ENCODE data around the gene DSP. TPM values are rescaled to one million over a fixed set of nuclear protein-coding genes. Genes with fewer than 3 reads are reported as not detected.

The DSP gene
- total and polyA plus RNA-seq, 10 of the 15 experiments (the other 5 are each of a cell fraction or from before 2014, with no cell fraction given): under 0.01 to 0.36 (median 0.04) TPM; not detected in 4

GRCh38 chr6:7513529-7513928, 27.9 kb upstream of the DSP start (continued):
- TF ChIP-seq NKRF (conservative IDR thresholded peaks at IDR 0.05): no peak
- no peak for TF ChIP-seq SIX5 (IDR thresholded peaks at IDR 0.05; ENCODE audit: low read depth, low read length, severe bottlenecking)
- TF ChIP-seq RAD21 (IDR thresholded peaks at IDR 0.05; ENCODE audit: insufficient read depth, low read depth, low read length): no peak
- no peak for TF ChIP-seq TCF12 (IDR thresholded peaks at IDR 0.05; ENCODE audit: low read depth, low read length)

- Histone ChIP-seq H3K79me2 (ENCODE audit: control insufficient read depth, insufficient read depth, low read length) (no peaks in the 10 kb centered on the region), H3K36me3 (ENCODE audit: control insufficient read depth in 2 of 2, insufficient read depth in 2 of 2, low read length in 1 of 2) (no peaks in the 10 kb centered on the region), H3K4me1 (ENCODE audit: control insufficient read depth, insufficient read depth, low read length) (no peaks in the 10 kb centered on the region), H3K4me3 (no peak overlapping the region), H3K9me3 (replicated peaks; ENCODE audit: control insufficient read depth, insufficient read depth, low read length) (no peaks in the 10 kb centered on the region), H3K27me3 (replicated peaks in 1 of 2; ENCODE audit: control insufficient read depth in 2 of 2, insufficient read depth in 2 of 2, low read length in 1 of 2) (peaks cover 2% of the 10 kb centered on the region in 2 experiments; a peak in 3 of 4 replicates), H3K4me2 (ENCODE audit: control insufficient read depth, insufficient read depth) (no peak overlapping the region), H3K27ac (ENCODE audit: control insufficient read depth, insufficient read depth) (no peak overlapping the region), H2AFZ (ENCODE audit: control insufficient read depth, low read depth, low read length) (no peak overlapping the region), H4K20me1 (ENCODE audit: control insufficient read depth, insufficient read depth) (no peaks in the 10 kb centered on the region), H3K9ac (ENCODE audit: control insufficient read depth, insufficient read depth, low read length) (no peak overlapping the region)
- no peak for ATAC-seq
- intact Hi-C loops (cut with micrococcal nuclease; ENCODE audit: unreplicated experiment) (no loop called here), in situ Hi-C loops (cut with MboI) (no loop called here)
- DNase-seq (ENCODE audit: low read depth, low spot score): no peak
- WGBS (ENCODE audit: insufficient coverage, insufficient replicate concordance, low lambda C conversion rate, missing lambda C conversion rate): 30% methylated on average over 2 of the region's 2 CpGs
- RAD21 ChIA-PET (ENCODE audit: unreplicated experiment): no interaction called here
- POLR2A ChIA-PET: no interaction called here
- SMC1A ChIA-PET (ENCODE audit: uncharacterized antibody, unreplicated experiment): no interaction called here
- CTCF ChIA-PET: interaction anchor here (0.6 kb wide), 2 partner anchors 99 to 927 kb away, joined by 3 read pairs; no protein-coding TSS in a partner anchor
- no peak for FAIRE-seq
- BruUV-seq (replicated peaks): no TSS peak
- no peak for TF ChIP-seq SIN3A (IDR thresholded peaks at IDR 0.05; ENCODE audit: low read depth, low read length)
- TF ChIP-seq CHD1 (IDR thresholded peaks at IDR 0.05; ENCODE audit: low read depth, low read length): no peak
- no peak for TF ChIP-seq NBN (IDR thresholded peaks at IDR 0.05)
- TF ChIP-seq, protein P1, sequence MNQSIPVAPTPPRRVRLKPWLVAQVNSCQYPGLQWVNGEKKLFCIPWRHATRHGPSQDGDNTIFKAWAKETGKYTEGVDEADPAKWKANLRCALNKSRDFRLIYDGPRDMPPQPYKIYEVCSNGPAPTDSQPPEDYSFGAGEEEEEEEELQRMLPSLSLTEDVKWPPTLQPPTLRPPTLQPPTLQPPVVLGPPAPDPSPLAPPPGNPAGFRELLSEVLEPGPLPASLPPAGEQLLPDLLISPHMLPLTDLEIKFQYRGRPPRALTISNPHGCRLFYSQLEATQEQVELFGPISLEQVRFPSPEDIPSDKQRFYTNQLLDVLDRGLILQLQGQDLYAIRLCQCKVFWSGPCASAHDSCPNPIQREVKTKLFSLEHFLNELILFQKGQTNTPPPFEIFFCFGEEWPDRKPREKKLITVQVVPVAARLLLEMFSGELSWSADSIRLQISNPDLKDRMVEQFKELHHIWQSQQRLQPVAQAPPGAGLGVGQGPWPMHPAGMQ (IDR thresholded peaks at IDR 0.05; ENCODE audit: borderline replicate concordance): no peak
- no peak for TF ChIP-seq RFX5 (IDR thresholded peaks at IDR 0.05; ENCODE audit: low read depth, low read length)
- TF ChIP-seq GABPA (IDR thresholded peaks at IDR 0.05; ENCODE audit: low read depth): no peak
- no peak for TF ChIP-seq GATAD2B (conservative IDR thresholded peaks at IDR 0.05; ENCODE audit: low read depth)
- no peak for TF ChIP-seq TCF7 (IDR thresholded peaks at IDR 0.05; ENCODE audit: borderline replicate concordance)
- TF ChIP-seq NKRF (conservative IDR thresholded peaks at IDR 0.05): no peak
- TF ChIP-seq POLR2AphosphoS5 (IDR thresholded peaks at IDR 0.05; ENCODE audit: low read length): no peak
- TF ChIP-seq, protein P2, sequence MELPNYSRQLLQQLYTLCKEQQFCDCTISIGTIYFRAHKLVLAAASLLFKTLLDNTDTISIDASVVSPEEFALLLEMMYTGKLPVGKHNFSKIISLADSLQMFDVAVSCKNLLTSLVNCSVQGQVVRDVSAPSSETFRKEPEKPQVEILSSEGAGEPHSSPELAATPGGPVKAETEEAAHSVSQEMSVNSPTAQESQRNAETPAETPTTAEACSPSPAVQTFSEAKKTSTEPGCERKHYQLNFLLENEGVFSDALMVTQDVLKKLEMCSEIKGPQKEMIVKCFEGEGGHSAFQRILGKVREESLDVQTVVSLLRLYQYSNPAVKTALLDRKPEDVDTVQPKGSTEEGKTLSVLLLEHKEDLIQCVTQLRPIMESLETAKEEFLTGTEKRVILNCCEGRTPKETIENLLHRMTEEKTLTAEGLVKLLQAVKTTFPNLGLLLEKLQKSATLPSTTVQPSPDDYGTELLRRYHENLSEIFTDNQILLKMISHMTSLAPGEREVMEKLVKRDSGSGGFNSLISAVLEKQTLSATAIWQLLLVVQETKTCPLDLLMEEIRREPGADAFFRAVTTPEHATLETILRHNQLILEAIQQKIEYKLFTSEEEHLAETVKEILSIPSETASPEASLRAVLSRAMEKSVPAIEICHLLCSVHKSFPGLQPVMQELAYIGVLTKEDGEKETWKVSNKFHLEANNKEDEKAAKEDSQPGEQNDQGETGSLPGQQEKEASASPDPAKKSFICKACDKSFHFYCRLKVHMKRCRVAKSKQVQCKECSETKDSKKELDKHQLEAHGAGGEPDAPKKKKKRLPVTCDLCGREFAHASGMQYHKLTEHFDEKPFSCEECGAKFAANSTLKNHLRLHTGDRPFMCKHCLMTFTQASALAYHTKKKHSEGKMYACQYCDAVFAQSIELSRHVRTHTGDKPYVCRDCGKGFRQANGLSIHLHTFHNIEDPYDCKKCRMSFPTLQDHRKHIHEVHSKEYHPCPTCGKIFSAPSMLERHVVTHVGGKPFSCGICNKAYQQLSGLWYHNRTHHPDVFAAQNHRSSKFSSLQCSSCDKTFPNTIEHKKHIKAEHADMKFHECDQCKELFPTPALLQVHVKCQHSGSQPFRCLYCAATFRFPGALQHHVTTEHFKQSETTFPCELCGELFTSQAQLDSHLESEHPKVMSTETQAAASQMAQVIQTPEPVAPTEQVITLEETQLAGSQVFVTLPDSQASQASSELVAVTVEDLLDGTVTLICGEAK (IDR thresholded peaks at IDR 0.05; ENCODE audit: borderline replicate concordance): no peak
- no peak for TF ChIP-seq TCF12 (IDR thresholded peaks at IDR 0.05; ENCODE audit: low read depth, low read length)
Observed at GRCh38 chr6:7515363-7515762, 26.1 kb upstream of the DSP start.
